HCEC 1CT (cell line): ENCODE data around the gene CFAP77.

ENCODE experiments used
- DNase-seq: peaks from one replicate; pipeline ENCODE4 v3.0.0-alpha.2; 2017

CFAP77 gene

DNA sequence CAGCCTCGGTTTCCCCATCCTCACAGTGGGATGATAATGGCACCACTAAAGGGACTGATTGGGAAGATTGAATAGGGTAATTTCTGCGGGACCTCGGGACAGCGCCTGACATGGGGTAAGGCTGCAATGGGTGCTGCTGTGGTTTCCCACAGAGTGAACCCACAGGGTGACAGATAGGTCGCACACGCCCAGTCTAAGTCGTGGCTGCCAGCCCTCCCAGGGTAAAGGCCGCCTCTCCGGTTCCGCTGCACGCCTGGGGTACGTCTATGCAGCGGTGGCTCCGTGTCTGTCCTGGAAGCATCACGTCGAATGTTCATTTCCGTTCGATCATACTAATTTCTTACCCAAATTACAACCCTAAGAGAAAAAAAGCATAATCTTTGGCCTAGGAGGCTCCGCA is 631 bp downstream of the CFAP77 start:
- no peak for DNase-seq

DNA sequence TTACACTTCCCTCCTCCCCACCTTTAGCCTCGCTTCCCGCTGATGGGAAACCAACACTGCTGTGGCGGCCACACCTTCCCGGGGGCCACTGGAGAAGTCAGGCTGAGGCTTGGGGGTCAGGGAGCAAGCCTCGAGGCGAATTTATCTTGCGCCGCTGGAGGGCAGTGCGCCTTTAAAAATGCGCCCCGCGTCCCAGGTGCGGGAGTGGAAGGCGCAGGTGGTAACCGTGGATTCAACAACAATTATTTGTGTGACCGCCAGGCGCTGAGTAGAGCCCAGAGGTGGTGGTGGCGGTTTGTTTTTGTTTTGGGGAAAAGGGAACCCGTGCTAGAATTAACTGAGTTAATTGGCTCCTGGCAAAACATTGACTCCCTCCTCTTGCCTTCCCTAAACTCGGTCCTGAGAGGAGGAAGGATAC is 1.1 kb downstream of the CFAP77 start:
- no peak for DNase-seq

DNA sequence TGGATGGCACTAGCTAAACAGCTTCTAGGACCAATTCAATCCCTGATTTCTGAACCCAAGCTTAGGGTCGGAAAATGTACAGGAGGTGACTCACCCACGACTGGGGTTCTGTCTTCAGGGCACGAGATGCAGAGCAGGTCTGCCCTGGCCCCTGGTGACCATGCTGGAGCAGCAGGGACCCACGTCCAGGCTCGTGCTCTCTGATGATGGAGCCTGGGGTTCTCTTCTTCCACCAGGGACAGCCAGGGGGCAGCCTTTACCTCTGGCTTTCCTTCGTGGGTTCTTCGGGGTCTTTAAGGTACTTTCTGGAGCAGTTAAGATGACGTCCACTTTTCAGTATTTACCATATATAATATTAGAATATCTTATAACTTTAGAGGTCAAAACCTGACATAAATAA is 2.1 kb downstream of the CFAP77 start:
- no peak for DNase-seq

DNA sequence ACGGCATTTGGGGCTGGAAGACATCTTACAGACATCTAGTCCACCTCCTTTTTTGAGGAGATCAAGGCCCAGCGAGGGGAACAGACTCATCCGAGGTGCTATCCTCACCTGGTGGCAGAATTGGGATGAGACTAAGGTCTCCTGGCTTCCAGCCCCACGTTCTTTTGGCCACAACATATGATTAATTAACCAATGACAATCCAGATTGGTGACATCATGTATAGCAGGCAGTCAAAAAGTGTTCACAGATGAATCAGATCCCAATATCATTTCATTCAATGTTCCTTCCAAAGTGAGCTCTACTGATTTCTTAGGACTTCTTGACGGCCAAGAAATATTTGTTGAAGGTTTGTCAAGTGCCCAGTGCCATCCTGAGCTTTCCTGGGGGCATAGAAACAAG is 3.9 kb downstream of the CFAP77 start:
- no peak for DNase-seq

DNA sequence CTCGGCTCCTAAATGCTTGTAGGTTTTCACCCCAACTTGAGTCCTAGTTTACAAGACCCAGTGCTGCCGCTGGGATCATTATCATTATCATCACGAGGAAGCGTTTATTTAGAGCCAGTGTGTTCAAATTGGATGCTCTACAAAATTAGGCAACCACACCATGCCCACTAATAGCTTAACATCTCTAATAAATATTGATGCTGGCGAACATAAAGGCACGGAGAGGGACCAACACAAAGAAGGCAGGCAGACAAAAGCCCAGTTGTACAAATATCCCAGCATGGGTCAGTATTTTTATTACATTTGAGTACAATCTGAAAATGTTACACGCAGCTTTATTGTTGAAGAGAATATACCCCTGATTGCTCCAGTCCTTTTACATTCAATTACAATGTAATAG is 4.7 kb downstream of the CFAP77 start:
- DNase-seq, result no peak

DNA sequence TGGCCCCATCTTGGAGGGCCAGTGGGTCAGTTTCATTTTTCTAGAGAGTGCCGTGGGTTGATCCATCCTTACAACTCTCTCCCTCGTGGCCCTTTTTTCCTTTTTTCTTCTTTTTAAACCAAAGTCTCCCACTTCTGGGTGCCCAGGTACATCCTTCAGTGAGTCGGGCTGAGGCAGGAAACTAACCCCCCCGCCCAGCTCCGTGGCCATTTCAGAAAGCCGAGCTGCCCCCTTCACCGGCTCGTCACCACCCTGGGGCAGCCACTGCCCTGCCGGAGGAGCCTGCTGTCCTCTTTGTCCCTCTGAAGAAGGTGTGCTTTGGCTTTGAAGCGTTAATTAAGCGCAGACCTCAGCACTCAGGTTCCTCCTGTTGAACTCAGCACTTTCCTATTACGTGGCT is 5.2 kb downstream of the CFAP77 start:
- DNase-seq, result no peak

DNA sequence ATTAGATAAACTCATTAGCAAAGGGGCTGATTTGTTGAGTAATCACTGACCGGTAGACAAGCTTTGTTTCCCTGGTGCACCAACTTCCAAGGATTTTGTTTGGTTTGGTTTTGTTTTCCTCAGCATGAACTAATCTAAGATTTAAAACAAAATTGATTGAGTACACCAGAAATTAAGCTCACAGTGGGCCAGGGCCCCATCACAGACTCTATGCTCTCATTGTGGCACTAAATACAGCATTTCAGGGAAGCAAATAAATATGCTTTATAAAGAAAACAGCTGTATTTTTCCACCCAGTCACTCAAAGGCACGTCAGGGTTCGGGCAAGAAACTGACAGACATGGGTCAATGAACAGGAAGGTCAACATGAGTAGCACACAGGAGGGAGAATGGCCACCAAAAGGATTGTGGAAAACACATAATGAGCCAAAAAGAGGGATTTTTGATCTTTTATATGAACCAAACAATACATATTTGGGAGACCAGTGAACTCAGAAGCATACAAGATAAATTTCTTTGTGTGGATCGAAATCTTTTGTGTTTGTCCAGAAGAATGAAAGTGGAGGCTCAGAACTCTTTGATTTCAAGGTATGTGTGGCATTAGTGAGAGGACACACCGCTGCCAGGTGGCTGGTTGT is 8.8 kb downstream of the CFAP77 start:
- no peak for DNase-seq

DNA sequence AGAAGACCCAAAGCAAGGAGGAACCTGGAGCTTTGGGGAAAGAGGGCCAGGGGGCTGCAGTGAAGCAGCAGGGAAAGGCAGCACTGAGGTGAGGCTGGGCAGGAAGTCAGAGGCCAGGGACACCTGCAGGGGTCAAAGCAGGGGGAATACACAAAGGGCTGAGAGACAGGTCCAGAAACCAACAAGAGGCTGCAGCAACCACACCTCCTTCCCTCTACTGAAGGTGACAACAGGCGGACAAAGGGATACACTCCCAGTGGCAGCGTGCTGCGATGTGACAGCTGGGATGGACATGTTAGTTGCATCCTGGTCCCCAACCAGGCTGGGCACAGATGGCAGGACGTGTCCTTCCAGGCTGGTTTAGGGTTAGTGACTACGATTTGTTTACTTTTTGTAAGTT is 12.6 kb downstream of the CFAP77 start:
- no peak for DNase-seq

DNA sequence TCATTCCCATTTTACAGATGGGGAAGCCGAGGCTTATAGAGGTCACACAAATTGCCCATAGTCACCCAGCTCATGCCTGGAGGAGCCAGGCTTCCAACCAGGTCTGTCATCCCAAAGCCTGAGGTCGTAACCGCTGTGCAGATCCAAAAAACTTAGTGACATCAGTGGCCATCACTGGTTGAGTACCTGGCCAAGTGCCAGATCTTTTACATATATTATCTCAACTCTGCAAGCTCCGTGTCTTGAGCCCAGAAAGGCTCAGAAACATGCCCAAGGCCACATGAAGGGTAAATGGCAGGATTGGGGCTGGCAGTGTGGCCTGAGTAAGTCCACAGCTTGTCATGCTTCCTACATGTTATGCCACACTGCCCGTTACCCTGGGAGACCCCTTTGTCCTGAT is 13.5 kb downstream of the CFAP77 start:
- no peak for DNase-seq

DNA sequence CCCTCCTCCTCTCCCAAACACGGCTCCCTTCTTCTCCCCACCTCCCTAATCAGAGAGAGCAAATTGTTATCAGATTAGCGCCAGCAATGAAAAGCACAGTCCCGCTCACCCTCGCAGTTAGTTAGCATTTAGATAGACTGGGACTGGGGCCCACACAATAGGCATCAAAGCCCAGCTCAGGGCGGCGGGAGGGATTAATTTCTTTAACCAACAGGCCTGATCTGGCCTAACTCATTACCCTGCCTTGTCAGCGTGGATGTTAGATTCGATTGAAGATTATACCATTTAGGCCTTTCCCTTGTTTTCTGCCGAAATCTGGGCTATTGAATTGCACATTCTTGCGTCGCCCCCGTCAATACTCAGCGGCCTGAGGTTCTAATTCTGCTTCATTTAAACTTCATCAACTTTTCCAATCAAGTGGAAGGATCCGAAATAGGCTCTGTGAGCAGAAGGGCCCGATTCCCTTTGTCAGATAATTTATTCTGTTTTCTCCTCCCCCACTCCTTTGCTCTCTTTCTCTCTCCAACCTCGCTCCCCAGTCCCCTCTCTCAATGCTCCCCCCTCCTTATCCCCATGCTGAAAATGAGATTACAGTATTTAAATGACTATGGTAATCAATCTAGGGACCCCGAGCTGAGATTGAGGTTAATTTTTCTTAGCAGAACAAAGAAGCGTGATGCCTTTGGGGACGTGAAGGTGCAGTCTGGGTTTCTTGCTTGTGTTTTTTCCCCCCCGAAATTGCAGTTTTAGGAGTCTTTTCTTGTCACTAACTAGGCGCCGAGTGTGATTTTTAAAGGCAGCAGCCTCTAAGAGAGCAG is 15.1 kb downstream of the CFAP77 start:
- no peak for DNase-seq

DNA sequence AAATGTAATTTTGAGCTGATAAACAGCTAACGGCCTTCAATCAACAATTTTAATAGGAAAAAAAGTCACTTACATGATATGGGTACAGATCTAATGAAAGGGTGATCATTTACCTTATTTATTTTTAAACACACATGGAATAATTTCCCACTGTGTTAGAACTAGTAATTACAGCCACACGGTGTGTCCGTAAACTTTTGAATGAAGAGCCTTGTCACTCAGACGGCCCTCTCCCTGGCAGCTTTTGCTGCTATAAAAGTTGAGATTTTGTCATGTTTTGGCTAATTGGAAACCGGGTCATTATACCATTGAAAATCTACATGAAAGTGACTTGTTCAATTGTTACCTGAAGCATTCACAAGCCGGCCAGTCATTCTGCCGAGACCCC is 15.7 kb downstream of the CFAP77 start:
- no peak for DNase-seq

DNA sequence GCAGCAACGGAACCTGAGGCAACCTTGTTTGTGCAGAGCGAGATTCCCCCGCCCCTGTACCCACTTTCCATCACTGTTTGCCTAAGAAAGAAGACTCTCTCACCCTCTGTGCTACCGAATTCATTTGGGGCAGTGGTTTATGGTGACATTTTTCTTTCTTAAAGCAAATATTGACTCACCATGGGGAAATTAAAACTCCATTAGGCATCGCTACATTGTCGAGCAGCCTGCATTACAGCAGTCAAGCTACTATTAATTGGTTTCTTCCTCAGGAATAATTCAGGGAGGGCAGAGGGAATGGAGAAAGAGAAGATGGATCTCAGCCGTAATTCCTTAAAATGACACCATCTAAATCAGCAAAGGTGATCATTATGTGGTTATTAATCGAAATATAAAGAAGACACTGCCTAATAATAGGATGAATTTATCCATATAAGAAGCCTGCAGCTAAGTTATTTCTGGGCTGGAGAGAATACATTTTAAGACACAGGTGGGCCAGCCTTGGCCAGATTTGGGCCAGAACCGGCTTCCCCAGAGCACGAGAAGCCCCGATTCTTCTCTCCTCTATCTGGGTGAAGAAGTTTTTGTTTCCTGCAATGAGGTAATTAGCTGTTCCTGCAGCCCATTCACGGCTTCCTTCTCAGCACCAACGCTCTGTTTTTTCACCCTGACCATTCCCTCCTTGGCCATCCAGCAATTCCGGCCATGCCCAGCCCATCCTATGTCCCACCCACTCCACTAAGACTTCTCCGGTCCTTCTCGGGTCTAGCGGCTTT is 16.8 kb downstream of the CFAP77 start:
- DNase-seq, result no peak

DNA sequence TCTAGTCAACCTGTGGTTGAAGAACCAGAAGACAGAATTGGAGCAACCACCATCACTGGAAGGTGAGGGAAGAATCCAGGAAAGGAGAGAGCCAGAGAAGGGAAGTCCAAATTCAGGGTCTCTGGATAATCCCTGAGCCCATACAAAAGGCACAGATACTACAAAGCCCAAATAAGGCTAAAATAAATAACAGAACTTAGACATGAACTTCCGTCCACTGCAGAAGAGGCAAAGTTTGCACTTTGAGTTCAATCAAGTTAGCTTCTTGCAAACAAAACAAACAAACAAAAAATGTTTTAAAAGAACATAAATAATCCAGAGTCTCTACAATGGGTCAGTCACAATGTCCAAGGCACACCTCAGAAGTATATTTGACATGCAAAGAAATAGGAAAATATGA is 21.0 kb downstream of the CFAP77 start:
- no peak for DNase-seq

DNA sequence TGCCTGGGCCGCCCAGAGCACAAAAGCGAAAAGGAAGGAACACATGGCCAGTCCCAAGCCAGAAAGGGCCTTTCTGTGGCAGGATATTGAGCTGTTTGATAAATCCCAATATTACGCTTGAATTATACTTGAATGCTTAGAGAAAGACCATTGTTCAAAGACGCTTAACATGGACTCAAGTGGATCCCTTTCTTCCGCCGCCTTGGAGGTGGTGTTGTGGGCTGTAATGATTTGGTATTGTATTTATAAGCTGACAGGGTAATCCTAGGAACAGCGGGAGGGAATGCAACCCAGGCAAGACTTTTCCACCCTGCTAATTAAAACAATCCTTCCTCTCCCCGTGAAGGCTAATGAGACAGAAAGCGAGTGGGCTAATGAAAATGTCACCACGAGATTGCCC is 24.9 kb downstream of the CFAP77 start:
- DNase-seq, result no peak

DNA sequence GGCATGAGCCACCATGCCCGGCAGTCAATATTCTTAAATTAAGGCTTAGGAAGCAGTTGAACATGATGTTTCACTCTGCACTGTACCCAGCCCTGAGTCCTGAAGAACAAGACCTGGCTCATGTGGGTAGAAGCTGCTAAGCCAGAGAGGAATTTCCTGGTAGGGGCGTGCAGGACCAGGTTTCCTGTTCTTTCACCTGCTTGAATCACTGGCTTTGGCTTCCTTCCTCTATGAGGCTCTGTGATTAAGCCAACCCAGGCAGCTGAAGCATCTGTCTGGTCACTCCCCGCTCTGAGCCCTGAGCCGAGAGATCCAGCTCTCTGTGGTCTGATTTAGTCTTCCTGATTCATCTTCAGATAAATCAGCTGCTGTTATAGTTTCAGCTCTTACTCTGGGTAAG is 29.1 kb downstream of the CFAP77 start:
- DNase-seq, result no peak

DNA sequence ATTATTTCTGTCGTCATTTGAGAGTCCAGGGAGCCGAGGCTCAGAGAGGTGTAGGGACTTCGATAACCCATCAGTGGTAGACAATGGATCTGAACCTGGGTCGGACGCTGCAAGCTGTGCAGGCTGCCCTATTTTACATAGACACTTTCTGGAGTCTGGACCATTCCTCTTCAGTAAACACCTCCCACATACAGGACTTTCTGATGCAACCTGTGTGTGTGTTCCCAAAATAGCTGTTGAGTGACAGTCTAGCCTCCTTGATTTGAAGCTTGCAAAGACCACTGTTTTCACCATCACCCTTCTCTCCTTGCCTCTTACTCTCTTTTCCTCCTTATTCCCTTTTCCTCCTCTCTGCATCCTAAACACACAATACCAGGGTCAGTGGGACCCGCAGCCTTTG is 30.7 kb downstream of the CFAP77 start:
- DNase-seq, result no peak

DNA sequence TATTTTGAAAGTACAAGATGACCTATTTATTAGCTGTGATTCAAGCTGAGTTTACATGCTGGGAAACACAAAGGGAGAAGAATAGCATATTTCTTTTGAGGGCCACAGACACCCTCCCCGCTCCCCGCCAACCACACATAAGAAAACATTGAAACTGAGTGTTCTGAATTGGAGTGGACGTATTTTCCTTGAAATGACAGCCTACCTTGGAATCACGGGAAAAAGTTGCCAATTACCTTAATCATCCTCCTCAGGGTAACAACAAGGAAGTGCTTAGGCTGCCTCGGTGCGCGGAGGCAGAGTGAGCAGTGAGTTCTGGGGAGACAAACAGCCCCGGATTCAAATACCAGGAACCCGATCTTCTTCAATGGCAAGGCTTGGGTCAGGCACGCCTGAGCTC is 31.4 kb downstream of the CFAP77 start:
- DNase-seq, result no peak

DNA sequence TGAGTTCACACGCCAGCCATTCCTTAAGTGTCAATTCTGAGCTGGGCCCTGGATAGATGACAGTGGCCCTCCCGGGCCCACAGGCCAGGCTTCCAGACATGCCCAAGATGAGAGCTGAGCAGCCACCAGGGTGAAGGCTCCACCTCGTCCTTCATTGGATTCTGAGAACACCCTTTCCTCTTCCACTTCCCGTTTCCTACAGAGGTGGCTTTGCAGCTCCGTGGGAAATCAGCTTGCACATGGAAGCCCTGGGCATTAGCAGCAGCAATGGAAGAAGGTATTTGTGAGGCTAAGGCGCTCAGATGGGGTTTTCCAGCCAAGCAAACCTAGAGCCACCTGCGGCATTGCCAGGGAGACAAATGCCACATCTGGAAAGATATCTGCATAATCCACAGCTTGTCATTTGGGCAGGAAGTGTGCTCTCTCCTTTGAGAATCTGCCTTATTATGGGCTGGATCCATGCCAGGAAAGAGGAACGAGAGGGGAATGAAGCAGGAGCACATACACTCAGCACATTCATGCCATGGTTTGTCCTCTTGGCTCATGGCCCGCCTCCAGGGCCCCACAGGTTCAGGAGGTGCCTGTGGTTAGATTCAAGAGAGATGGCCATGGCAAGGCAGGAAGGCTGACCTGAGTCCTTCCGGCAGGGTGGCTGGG is 34.1 kb downstream of the CFAP77 start:
- DNase-seq, result no peak

DNA sequence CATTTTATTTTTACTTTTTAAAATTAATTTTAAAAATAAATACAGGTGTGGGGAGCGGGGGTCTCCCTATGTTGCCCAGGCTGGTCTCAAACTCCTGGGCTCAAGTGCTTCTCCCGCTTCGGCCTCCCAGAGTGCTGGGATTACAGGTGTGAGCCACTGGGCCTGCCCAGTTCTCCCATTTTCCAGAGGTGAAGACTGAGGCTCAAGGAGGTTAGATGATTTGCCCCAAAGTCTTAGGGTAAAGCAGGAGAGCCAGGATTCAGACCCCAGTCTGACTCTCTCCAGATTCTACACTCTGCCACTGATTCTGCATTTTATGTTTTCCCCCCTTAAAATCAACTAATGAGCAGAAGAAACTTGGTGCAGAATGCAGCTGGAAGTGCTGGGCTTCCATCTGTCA is 36.9 kb downstream of the CFAP77 start:
- DNase-seq, result no peak

DNA sequence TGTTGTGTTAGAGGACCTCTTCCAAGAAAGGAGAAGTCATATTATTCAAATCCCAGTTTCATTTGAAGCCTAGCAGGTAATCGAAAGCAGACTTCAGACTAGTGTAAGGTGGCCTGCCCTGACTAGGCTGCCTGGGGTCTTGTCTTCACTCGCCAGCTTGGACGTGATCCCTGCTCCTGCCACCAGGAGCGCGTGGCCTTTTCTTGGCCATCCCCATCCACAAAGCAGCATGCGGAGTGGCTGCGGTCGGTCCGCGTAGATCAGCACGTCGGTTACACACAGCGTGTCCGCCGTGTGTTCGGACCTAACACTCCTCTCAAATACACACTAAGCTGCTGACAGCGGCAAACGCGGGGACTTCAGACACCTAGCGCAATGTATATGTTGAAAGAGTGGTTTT is 37.3 kb downstream of the CFAP77 start:
- no peak for DNase-seq

DNA sequence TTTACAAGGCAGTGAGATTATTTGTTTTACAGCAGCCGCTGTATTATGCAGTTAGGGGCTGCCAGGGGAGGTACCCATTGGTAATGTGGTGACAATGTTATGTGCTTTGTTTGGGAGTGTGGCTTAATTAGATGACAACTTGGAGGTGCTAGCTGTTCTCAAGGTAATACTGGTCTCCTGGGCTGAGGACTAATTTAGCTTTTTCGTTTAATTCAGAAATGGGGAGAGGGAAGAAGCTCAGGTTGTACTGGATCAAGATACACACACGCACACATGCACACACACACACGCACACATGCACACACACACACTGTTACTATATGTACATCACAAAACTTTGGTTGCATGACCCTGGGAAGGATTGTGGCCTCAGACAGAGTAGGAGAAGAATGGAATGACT is 37.9 kb downstream of the CFAP77 start:
- no peak for DNase-seq

DNA sequence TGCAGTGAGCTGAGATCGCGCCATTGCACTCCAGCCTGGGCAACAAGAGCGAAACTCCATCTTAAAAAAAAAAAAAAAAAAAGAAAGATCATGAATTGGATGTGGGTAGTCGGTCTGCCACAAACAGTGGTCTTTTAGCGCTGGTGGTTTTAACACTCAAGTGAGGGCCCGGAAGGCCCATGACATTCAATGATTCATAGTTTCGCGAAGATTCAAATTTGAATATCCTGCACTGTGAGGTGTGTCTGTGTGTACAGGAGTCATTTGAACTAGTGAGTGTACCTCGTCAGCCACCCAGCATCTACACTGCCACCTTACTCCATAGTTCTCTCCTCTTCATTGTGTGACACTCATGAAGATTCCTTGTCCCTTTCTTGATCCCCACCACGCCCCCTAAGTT is 41.3 kb downstream of the CFAP77 start:
- no peak for DNase-seq

DNA sequence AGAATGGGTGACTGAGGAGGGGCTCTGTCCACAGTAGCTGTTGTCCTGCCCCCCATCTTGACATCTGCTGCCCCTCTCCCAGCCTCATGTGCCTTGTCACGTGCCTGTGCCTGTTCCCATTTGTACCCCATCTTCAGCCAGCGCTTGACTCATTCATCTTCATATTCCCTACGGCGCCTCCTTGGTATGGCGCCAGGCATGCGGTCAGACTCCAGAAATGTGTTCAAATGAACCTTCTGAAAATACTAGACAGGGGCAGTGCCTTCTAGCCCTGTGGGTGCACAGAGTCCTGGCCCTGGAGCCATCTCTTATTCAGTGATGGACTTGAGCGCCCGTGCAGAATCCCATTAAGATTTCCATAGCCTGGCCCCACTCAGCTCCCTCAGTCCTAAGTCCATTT is 46.2 kb downstream of the CFAP77 start:
- DNase-seq, result no peak
